H1 (cell line): ENCODE data around the gene CST6.

ENCODE experiments used
- CTCF ChIP-seq, 3 experiments: IDR thresholded peaks; 1 replicate in 2 of 3; 2 replicates in 1 of 3; pipeline versions ENCODE4 v1.5.1 to v1.6.1; 2011; ENCODE audit warnings: low read length in 3 of 3, mild to moderate bottlenecking in 3 of 3, inconsistent platforms in 2 of 3, low read depth in 1 of 3, moderate library complexity in 1 of 3; ENCODE audit not compliant: insufficient read depth in 1 of 3; ENCODE audit errors: control extremely low read depth in 1 of 3
- EP300 ChIP-seq, 2 experiments: IDR thresholded peaks; 1 replicate in 1 of 2; 2 replicates in 1 of 2; pipeline ENCODE4 v1.6.1; 2011 to 2012; ENCODE audit warnings: low read depth in 2 of 2, low read length in 2 of 2, mild to moderate bottlenecking in 2 of 2, borderline replicate concordance in 1 of 2, inconsistent platforms in 1 of 2, moderate library complexity in 1 of 2
- FOSL1 ChIP-seq: IDR thresholded peaks from 2 replicates; pipeline ENCODE4 v1.6.1; 2011; ENCODE audit warnings: mild to moderate bottlenecking, low read depth, low read length, moderate library complexity; ENCODE audit not compliant: insufficient read depth
- NRF1 ChIP-seq: IDR thresholded peaks from 2 replicates; pipeline ENCODE4 v1.6.1; 2011; ENCODE audit warnings: mild to moderate bottlenecking, low read depth, low read length, improper control_type of control experiment
- POLR2A ChIP-seq, 2 experiments: IDR thresholded peaks; 1 replicate in 1 of 2; 2 replicates in 1 of 2; pipeline ENCODE4 v1.6.1; 2011; ENCODE audit warnings: low read depth in 2 of 2, low read length in 2 of 2, mild to moderate bottlenecking in 2 of 2; ENCODE audit errors: control extremely low read depth in 1 of 2
- RFX5 ChIP-seq: IDR thresholded peaks from 2 replicates; pipeline ENCODE4 v1.6.1; 2011; ENCODE audit warnings: low read depth, low read length, improper control_type of control experiment, borderline replicate concordance

- no peak for TF ChIP-seq RFX5
- TF ChIP-seq POLR2A (IDR thresholded peaks at IDR 0.05; ENCODE audit: control extremely low read depth in 1 of 2, low read depth in 2 of 2, low read length in 2 of 2): no peak
- no peak for TF ChIP-seq CTCF (IDR thresholded peaks at IDR 0.05; ENCODE audit: control extremely low read depth in 1 of 3, insufficient read depth in 1 of 3, low read depth in 1 of 3, low read length in 3 of 3)
- no peak for TF ChIP-seq NRF1
- no peak for TF ChIP-seq EP300 (IDR thresholded peaks at IDR 0.05; ENCODE audit: borderline replicate concordance in 1 of 2, low read depth in 2 of 2, low read length in 2 of 2)
- no peak for TF ChIP-seq FOSL1
Observed at GRCh38 chr11:66012371-66012945, 650 bp downstream of the CST6 start.
